Measurements from ENCODE around the gene ATP2A2.

The ATP2A2 gene

GRCh38 chr12:110262442-110263388, 18.3 kb upstream of the ATP2A2 start:
- DNase-seq, result peak; percentile 68

- DNase-seq, result no peak
Observed at GRCh38 chr12:110266381-110266960, 14.6 kb upstream of the ATP2A2 start.

GRCh38 chr12:110266980-110267620, 13.9 kb upstream of the ATP2A2 start:
- DNase-seq, result peak; percentile 91

GRCh38 chr12:110269622-110270124, 11.4 kb upstream of the ATP2A2 start:
- DNase-seq, result peak; percentile 96

- peak; percentile 78 for DNase-seq
Observed at GRCh38 chr12:110270125-110270962, 10.7 kb upstream of the ATP2A2 start.

GRCh38 chr12:110271015-110271414, 10.0 kb upstream of the ATP2A2 start:
- DNase-seq, result no peak

GRCh38 chr12:110277530-110278254, 3.4 kb upstream of the ATP2A2 start:
- DNase-seq, result no peak

- DNase-seq, result no peak
Observed at GRCh38 chr12:110278255-110278536, 2.9 kb upstream of the ATP2A2 start.

- DNase-seq, result no peak
Observed at GRCh38 chr12:110279566-110280375, 1.3 kb upstream of the ATP2A2 start.

- DNase-seq, result peak; percentile 80
Observed at GRCh38 chr12:110280392-110280778, 662 bp upstream of the ATP2A2 start.

- DNase-seq, result peak; percentile 72
Observed at GRCh38 chr12:110281549-110282299, 677 bp downstream of the ATP2A2 start.

- DNase-seq, result peak; percentile 46
Observed at GRCh38 chr12:110282300-110282860, 1.3 kb downstream of the ATP2A2 start.

- peak; percentile 30 for DNase-seq
Observed at GRCh38 chr12:110282956-110283817, 2.1 kb downstream of the ATP2A2 start.

GRCh38 chr12:110284597-110284996, 3.5 kb downstream of the ATP2A2 start:
- no peak for DNase-seq

- no peak for DNase-seq
Observed at GRCh38 chr12:110286623-110287022, 5.6 kb downstream of the ATP2A2 start.

GRCh38 chr12:110287986-110288385, 6.9 kb downstream of the ATP2A2 start:
- DNase-seq, result no peak

GRCh38 chr12:110289044-110289710, 8.1 kb downstream of the ATP2A2 start:
- no peak for DNase-seq

GRCh38 chr12:110289711-110290078, 8.6 kb downstream of the ATP2A2 start:
- no peak for DNase-seq
